ENCODE data around the gene BSND. TPM values are rescaled to one million over a fixed set of nuclear protein-coding genes. Genes with fewer than 3 reads are reported as not detected.

Gene BSND
- total RNA-seq, 4 donors from 2014 or later: not detected

DNA sequence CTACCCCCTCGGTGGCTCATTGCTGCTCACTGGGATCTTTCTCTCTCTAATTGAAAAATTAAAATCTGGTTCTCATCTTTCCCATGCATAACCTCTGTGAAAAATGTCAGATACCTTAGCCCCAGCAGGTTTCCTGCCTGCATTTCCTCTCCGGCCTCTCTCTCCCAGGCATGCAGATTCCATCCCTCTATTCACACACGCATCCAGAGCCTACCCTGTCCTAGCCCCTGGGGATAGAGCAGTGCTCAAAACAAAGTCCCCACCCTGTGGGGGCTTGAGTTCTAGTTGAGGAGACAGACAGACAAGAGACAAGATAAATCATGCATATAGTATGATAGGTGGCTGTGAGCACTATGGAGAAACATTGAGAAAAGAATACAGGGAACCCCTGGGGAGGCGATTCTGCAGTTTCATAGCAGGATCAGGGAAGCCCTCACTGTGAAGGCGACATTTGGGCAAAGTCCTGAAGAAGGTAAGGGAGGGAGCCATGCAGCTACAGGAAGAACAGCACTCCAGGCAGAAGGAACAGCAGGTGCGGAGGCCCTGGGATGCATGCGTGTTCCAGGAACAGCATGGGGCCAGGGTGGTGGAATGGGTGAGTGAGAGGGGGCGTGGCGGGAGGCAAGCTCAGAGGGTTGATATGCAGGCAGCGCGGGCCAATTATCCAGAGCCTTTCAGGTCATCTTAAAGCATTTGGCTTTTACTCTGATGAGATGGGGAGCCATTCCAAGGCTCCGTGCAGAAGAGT is 3.5 kb upstream of the BSND start:
- H3K4me1 ChIP-seq: peaks cover 0 to 14% (median 4%) of the 10 kb centered on the region in 3 donors
- TF ChIP-seq EP300 (IDR thresholded peaks at IDR 0.05): no peak
- no peak for TF ChIP-seq POLR2A (IDR thresholded peaks at IDR 0.05)
- TF ChIP-seq, protein P1, sequence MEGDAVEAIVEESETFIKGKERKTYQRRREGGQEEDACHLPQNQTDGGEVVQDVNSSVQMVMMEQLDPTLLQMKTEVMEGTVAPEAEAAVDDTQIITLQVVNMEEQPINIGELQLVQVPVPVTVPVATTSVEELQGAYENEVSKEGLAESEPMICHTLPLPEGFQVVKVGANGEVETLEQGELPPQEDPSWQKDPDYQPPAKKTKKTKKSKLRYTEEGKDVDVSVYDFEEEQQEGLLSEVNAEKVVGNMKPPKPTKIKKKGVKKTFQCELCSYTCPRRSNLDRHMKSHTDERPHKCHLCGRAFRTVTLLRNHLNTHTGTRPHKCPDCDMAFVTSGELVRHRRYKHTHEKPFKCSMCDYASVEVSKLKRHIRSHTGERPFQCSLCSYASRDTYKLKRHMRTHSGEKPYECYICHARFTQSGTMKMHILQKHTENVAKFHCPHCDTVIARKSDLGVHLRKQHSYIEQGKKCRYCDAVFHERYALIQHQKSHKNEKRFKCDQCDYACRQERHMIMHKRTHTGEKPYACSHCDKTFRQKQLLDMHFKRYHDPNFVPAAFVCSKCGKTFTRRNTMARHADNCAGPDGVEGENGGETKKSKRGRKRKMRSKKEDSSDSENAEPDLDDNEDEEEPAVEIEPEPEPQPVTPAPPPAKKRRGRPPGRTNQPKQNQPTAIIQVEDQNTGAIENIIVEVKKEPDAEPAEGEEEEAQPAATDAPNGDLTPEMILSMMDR (IDR thresholded peaks at IDR 0.05): no peak
- TF ChIP-seq POLR2AphosphoS5 (IDR thresholded peaks at IDR 0.05): no peak

GRCh38 chr1:54995835-54996234 is 2.9 kb upstream of the BSND start:
- Histone ChIP-seq H3K4me1 (peaks cover 0 to 12% (median 4%) of the 10 kb centered on the region in 3 donors), H3K4me3 (no peak overlapping the region), H3K27me3 (peaks cover 55% of the 10 kb centered on the region), H3K9me3 (no peaks in the 10 kb centered on the region), H3K36me3 (no peaks in the 10 kb centered on the region), H3K27ac (no peak overlapping the region)
- 80 to 100% methylated on average over 1 to 9 of the region's 9 CpGs for WGBS, 2 donors (ENCODE audit: low coverage in 1 of 2)
- TF ChIP-seq POLR2AphosphoS5 (IDR thresholded peaks at IDR 0.05): no peak
- TF ChIP-seq EP300 (IDR thresholded peaks at IDR 0.05): no peak
- TF ChIP-seq, protein P1 (IDR thresholded peaks at IDR 0.05): no peak
- no peak for TF ChIP-seq POLR2A (IDR thresholded peaks at IDR 0.05)
- no peak for ATAC-seq

More for the DNA sequence above, 3.5 kb upstream of the BSND start:
- WGBS, 2 donors (ENCODE audit: low coverage in 1 of 2): 44 to 89% methylated on average over 3 to 5 of the region's 12 CpGs
- Histone ChIP-seq H3K9me3 (no peaks in the 10 kb centered on the region), H3K36me3 (no peaks in the 10 kb centered on the region), H3K4me3 (no peak overlapping the region), H3K27me3 (peaks cover 49% of the 10 kb centered on the region), H3K27ac (no peak overlapping the region)
- no peak for ATAC-seq

DNA sequence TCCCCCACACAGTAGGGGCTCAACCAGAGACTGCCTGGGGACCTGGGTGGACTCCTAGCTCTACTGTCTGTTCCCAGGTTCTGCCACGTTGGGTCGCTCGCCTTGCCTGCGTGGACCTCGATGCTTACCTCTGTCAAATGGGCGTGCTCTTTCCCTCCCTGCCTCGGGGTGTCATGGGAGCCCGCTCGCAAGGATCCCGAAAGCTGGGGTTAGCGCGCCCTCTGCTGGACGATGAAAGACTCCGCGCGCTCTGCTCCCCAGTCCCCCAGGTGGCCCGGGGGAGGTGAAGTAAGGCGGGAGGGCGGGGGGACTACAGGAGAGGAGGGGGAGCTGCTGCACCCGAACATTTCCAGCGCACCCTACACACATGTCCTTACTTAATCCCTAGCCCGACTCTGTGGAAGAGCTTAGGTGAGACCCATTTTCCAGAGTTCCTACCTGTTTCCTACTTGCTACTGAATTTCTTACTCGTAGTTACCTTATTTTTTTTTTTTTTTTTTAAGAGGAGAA is 2.3 kb upstream of the BSND start:
- TF ChIP-seq POLR2A (IDR thresholded peaks at IDR 0.05): no peak
- TF ChIP-seq, protein P1 (IDR thresholded peaks at IDR 0.05): peak in 3 of 4 experiments; percentile 70 to 87 (median 80)
- Histone ChIP-seq H3K27me3 (peaks cover 60% of the 10 kb centered on the region), H3K4me3 (no peak overlapping the region), H3K9me3 (no peaks in the 10 kb centered on the region), H3K4me1 (peaks cover 0 to 12% (median 4%) of the 10 kb centered on the region in 3 donors), H3K36me3 (no peaks in the 10 kb centered on the region), H3K27ac (no peak overlapping the region)
- ATAC-seq: peak; percentile 76
- 0 to 5% methylated on average over 2 to 4 of the region's 23 CpGs for WGBS, 2 donors (ENCODE audit: low coverage in 1 of 2)

GRCh38 chr1:54996869-54997710 is 1.6 kb upstream of the BSND start:
- H3K36me3 ChIP-seq: no peaks in the 10 kb centered on the region
- no peaks in the 10 kb centered on the region for H3K9me3 ChIP-seq
- no peak overlapping the region for H3K27ac ChIP-seq
- peaks cover 66% of the 10 kb centered on the region for H3K27me3 ChIP-seq
- ATAC-seq: no peak
- WGBS, 2 donors (ENCODE audit: low coverage in 1 of 2): 0 to 20% methylated on average over 5 to 6 of the region's 46 CpGs
- no peak for TF ChIP-seq POLR2AphosphoS5 (IDR thresholded peaks at IDR 0.05)
- TF ChIP-seq EP300 (IDR thresholded peaks at IDR 0.05): no peak
- TF ChIP-seq POLR2A (IDR thresholded peaks at IDR 0.05): no peak
- TF ChIP-seq, protein P1 (IDR thresholded peaks at IDR 0.05): no peak
- no peak overlapping the region for H3K4me3 ChIP-seq
- H3K4me1 ChIP-seq: peaks cover 0 to 12% (median 4%) of the 10 kb centered on the region in 3 donors
